Stimulated activated CD8-positive, alpha-beta memory T cell treated with anti-CD3 and anti-CD28 coated beads, Interleukin-12 subunit alpha, Interleukin-12 subunit beta, amount 100 ng/mL, for 4 hours (primary cell): ENCODE results near the gene DCAKD.

Experiments used
- DNase-seq: peaks from one replicate; pipeline ENCODE4 v3.0.0-alpha.2; 2020; ENCODE audit warnings: low read depth

DCAKD gene

DNA sequence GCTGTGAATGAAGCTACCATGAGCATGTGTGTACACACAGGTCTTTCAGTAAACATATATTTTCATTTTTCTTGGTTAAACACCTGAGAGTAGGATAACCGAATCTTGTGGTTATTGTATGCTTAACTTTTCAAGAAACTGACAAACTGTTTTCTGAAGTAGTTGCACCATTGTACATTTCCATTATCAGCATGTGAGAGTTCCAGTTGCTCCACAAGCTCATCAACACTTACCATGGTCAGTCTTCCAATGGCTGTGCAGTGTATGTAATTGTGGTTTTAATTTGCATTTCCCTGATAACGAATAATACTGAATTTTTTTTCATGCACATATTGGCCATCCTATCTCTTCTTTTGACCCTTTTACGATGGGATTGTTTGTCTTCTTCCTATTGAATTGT, 52.0 kb downstream of the DCAKD start:
- no peak for DNase-seq

- DNase-seq, result no peak
Measured at GRCh38 chr17:44998646-44999045, 52.8 kb downstream of the DCAKD start.

DNA sequence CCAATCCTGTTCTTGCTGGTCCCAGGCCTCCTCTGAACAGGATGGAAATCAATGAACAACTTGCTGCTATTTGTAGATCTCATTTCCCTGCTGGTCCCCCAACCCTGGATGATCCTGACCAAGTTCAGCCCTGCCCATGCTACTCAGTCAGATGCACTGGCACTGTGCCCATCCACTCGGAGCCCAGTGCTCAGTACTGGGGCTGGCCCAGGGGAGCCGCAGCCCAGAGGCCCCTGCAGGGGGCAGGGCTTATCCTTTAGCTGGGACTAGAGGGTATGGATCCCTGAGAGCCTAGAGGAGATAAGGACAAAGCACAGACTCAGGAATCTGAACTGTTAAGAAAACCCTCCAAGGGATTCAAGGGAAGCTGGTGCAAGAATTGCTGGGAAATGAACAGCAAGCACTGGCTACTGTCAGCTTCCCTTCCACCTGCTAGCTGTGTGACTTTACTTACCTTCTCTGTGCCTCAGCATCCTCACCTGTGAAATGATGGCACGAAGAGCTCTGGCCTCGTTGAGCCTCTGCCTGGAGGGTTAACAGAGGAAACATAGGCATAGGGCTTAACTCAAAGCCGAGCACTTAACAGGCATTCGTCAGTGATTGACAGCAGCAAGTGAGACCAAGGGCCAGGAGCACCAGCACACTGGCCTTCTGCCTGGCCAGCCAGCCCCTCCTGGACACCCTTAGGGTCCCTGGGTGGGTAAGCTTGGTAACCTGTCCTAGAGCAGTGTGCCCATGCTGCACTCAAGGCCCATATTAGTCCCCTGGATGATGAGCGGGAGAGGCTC, 53.5 kb downstream of the DCAKD start:
- no peak for DNase-seq

DNA sequence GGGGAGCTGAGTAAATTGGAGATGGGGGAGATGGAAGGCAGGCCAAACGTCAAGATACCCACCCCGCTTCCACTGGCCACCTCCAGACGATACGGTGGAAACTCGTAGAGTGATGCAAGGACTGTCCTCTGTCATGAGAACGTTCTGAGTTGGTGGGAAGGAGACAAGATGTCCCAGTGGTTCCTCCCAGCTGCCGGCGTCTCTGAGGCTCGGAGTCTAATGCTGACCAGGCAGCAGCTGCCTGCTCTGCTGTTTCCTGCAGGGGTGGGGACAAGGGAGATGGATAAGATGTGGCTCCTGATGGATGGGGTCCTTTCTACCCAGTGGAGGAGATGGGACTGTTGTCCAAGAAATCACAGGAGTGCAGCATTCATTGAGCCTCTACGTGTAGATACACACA, 55.1 kb downstream of the DCAKD start:
- DNase-seq, result no peak

GRCh38 chr17:44995436-44996001, 55.9 kb downstream of the DCAKD start:
- no peak for DNase-seq

- DNase-seq, result no peak
Measured at GRCh38 chr17:44992242-44992939, 59.0 kb downstream of the DCAKD start.

DNA sequence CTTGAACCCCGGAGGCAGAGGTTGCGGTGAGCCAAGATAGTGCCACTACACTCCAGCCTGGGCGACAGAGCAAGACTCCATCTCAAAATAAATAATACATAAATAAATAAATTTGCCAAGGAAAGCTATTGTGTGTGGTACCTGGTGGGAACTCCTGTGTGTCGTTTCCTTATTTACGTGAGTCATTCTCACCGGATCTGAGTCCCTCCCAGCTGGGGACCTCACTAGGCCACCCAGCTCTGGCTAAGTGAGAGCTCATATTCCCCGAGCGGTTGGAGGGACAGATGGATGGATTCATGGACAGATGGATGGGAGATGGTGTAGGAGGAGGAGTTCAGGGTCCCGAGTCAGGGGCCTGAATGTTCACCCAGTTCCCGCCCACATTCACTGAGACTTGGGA, 60.4 kb downstream of the DCAKD start:
- DNase-seq, result no peak

GRCh38 chr17:44989552-44990138, 61.8 kb downstream of the DCAKD start:
- no peak for DNase-seq

GRCh38 chr17:44988044-44988942, 63.1 kb downstream of the DCAKD start:
- no peak for DNase-seq

GRCh38 chr17:44983563-44983962, 67.9 kb downstream of the DCAKD start:
- no peak for DNase-seq

GRCh38 chr17:44982113-44982702, 69.2 kb downstream of the DCAKD start:
- DNase-seq, result no peak

DNA sequence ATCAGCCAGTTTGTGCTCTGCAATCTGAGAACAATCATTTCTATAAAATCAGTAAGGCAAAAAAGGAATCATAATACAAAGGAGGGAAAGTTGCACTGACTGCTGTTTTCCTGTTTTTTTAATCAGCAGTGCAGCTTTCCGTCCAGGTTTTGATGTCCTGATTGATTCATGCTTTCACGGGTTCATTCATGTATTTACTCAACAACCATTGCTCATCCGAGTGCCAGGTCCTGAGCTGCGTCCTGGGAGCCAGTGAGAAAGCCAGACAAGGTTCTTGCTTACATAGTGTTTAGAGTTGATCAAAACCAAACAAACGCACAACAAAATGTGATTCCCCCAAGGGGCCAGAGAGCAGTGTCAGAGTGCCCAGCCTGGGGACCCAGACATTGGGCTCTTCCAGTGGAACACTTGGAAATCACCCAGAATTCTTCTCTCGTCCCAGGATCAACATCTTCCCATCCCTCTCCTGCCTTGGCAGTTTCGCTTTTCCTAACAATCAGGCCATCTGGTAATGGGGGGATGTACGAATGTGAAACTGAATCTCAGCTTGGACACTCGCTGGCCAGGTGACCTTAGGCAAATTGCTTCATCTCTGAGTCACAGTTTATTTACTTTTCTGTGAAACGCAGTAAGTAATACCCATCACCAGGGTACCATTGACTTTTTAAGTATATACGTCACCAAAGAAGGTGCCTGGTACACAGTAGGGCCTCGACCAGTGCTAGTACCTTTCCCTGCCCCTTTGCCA, 70.0 kb downstream of the DCAKD start:
- no peak for DNase-seq

DNA sequence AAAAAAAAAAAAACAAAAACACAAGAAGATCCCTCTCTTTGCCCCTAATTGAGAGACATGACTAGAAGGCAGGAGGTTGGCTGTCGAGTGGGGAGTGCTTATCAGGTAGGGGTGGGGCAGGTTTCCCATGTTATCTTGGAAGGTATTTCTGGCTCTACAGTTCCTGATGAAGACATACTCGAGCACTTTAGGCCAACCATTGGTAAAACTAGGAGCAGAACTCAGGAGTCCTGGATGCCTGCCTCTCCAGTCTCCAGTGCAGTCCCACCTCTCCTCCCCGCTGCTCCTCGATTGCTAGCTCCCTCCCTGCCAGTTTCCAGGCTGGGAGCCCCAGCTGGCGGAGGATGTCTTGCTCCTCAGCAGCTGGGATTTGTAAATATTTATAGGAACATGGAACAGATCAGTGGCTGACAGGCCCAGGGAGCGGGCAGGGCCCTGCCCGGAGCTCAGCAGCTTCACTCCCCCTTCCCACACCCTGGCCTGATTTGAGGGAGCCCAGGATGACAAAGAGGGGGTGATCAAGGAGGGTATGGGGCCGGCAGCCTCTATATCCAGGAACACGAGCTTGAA, 71.9 kb downstream of the DCAKD start:
- no peak for DNase-seq

DNA sequence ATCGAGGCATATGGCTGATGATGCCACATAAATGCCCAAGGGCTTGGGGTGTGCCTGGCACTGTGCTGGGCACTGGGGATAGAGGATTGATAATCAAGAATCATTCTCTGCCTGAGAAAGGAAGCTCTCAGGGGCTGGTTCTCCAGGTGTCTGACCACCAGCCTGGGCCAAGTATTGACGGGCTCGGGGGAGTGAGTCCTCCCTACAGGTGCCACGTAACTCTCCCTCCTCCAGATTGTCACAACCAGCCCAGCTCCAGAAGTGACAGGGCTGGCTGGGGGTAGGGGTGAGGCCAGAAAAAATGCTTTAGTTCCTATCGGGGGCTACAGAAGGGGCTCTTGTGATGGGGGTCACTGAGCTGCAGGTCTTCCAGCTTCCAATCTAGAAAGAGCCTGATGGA, 72.6 kb downstream of the DCAKD start:
- DNase-seq, result no peak

GRCh38 chr17:44977814-44978550, 73.5 kb downstream of the DCAKD start:
- no peak for DNase-seq

GRCh38 chr17:44977065-44977464, 74.4 kb downstream of the DCAKD start:
- no peak for DNase-seq

GRCh38 chr17:44976206-44976605, 75.2 kb downstream of the DCAKD start:
- DNase-seq, result no peak
